Measurements from ENCODE around the gene SPG7. TPM values are rescaled to one million over a fixed set of nuclear protein-coding genes. Genes with fewer than 3 reads are reported as not detected.
A peak's percentile ranks its signal among the peaks of the same experiment; 100 is the strongest.

Gene SPG7
- total RNA-seq, 6 experiments from 2014 or later: 44.0 to 70.5 (median 57.0) TPM

DNA sequence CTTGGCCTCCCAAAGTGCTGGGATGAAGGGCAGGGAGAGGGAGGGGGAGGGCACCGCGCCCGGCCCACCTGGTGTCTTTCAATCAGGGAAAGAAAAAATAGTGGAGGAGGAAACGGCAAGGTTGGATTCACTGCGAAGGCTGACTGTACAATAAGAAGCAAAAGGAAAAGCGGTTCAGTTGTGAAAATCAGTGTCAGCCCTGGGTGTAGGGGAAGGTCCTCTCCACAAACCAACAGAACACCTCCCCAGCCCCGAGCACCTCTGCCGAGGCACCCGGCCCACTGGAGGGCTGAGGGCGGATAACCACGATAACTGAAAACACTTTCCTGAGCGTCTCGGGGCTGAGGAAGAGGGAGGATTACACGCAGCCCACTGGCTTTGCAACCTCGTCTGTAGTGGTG, 1.4 kb upstream of the SPG7 start:
- intact Hi-C loops (cut with DNase I): no loop called here

DNA sequence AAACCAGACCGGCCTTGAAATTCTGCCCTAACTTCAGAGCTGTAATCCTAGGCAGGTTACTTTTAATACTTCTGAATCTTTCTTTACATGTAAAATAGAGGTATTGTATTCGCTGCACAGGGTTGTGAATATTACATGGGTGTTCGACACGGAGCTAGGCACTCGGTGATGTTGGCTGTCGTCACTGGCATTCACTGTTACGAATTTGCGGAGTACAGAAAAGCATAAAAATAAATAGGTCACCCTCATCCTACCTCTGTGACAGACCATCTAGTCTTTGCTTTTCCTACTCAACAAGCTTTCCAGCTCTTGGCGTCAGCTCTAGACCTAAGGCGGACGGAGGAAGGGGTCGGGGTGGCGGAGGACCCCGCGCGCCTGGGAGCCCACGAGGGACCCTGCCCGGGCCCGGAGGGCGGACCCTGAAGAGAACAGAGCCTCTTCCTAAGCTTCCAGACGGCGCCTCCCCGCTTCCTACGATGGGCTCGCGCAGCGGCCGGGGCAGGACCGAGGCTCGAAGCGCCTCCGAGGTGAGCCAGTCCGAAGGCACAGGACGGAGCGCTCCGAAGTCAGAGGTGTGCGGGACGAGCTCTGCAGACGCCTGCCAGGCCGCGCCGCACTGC, 879 bp upstream of the SPG7 start:
- H3K4me1 ChIP-seq: peaks cover 2 to 35% (median 13%) of the 10 kb centered on the region in 4 donors
- H3K27me3 ChIP-seq: no peaks in the 10 kb centered on the region
- no peak for DNase-seq

More for the DNA sequence above, 1.4 kb upstream of the SPG7 start:
- 70% methylated on average over 7 of the region's 15 CpGs for WGBS (ENCODE audit: insufficient coverage, low coverage, low lambda C conversion rate, missing lambda C conversion rate)
- no peak for TF ChIP-seq POLR2A (IDR thresholded peaks at IDR 0.05)
- Histone ChIP-seq H3K4me3 (peak overlapping the region in 2 of 3 donors; percentile 59 to 89), H3K9me3 (no peaks in the 10 kb centered on the region), H3K36me3 (peaks cover 5 to 16% (median 6%) of the 10 kb centered on the region in 4 donors), H3K4me1 (peaks cover 2 to 35% (median 13%) of the 10 kb centered on the region in 4 donors), H3K27ac (peak overlapping the region in 2 of 3 donors; percentile 86 to 93), H3K27me3 (no peaks in the 10 kb centered on the region)
- no peak for DNase-seq
- ATAC-seq: no peak

DNA sequence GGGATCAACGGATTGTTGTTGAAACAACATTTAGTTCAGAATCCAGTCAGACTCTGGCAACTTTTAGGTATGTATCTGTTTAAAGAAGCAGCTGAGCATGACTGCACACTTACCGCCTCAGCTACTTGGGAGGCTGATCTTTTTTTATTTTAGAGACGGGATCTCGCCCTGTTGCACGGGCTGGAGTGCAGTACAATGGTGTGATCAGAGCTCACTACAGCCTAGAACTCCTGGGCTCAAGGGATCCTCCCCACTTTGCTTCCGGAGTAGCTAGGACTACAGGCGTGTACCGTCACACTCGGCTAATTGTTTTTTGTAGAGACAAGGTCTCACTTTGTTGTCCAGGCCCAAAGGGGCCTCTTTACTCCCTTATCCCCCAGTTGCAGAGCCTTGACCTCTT, 2.3 kb downstream of the SPG7 start:
- Histone ChIP-seq H3K36me3 (peaks cover 5 to 41% (median 12%) of the 10 kb centered on the region in 4 donors), H3K4me3 (no peak overlapping the region), H3K4me1 (peaks cover 0 to 28% (median 10%) of the 10 kb centered on the region in 4 donors), H3K27me3 (no peaks in the 10 kb centered on the region), H3K27ac (no peak overlapping the region), H3K9me3 (no peaks in the 10 kb centered on the region)
- WGBS (ENCODE audit: insufficient coverage, low coverage, low lambda C conversion rate, missing lambda C conversion rate): 92% methylated on average over 5 of the region's 9 CpGs
- ATAC-seq (no peak), DNase-seq (no peak)
- intact Hi-C loops (cut with DNase I): loop anchor here in 1 of 2 donors (10.0 kb wide), 1 partner anchor 176 kb away; no protein-coding TSS in a partner anchor
- TF ChIP-seq CTCF (IDR thresholded peaks at IDR 0.05) (no peak), POLR2A (IDR thresholded peaks at IDR 0.05) (no peak)

More for the DNA sequence above, 879 bp upstream of the SPG7 start:
- peak overlapping the region; percentile 81 to 93 (median 86) for H3K27ac ChIP-seq
- H3K9me3 ChIP-seq: no peaks in the 10 kb centered on the region
- H3K4me3 ChIP-seq: peak overlapping the region; percentile 59 to 89 (median 84)
- WGBS (ENCODE audit: insufficient coverage, low coverage, low lambda C conversion rate, missing lambda C conversion rate): 18% methylated on average over 15 of the region's 42 CpGs
- TF ChIP-seq CTCF (IDR thresholded peaks at IDR 0.05) (no peak), POLR2A (IDR thresholded peaks at IDR 0.05) (no peak)
- intact Hi-C loops (cut with DNase I): no loop called here
- ATAC-seq: peak in 3 of 4 donors; percentile 5 to 28 (median 25)
- peaks cover 5 to 21% (median 8%) of the 10 kb centered on the region in 4 donors for H3K36me3 ChIP-seq

- DNase-seq: no peak
- Histone ChIP-seq H3K4me1 (peaks cover 0 to 20% (median 4%) of the 10 kb centered on the region in 4 donors), H3K27me3 (no peaks in the 10 kb centered on the region), H3K9me3 (no peaks in the 10 kb centered on the region), H3K4me3 (no peak overlapping the region), H3K36me3 (peaks cover 5 to 48% (median 14%) of the 10 kb centered on the region in 4 donors), H3K27ac (no peak overlapping the region)
- ATAC-seq: no peak
- TF ChIP-seq CTCF (IDR thresholded peaks at IDR 0.05) (no peak), POLR2A (IDR thresholded peaks at IDR 0.05) (no peak)
- WGBS (ENCODE audit: insufficient coverage, low coverage, low lambda C conversion rate, missing lambda C conversion rate): 65% methylated on average over 8 of the region's 8 CpGs
- intact Hi-C loops (cut with DNase I): loop anchor here in 1 of 2 donors (10.0 kb wide), 1 partner anchor 177 kb away; no protein-coding TSS in a partner anchor
Measured at GRCh38 chr16:89511374-89511773, 3.2 kb downstream of the SPG7 start.

DNA sequence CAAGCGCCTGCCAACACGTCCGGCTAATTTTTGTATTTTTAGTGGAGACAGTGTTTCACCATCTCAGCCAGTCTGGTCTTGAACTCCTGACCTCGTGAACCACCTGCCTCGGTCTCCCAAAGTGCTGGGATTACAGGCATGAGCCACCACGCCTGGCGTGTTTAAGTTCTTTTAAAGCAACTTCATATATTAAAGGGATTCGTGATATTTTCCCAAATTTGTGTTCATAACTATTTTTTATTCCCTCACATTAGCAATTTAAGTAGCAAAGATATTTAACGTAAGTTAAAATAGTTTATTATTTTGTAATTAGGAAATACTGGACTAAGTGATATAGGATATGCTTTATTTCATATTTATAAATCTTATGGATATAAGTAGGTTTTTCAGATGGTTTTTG, 4.2 kb downstream of the SPG7 start:
- Histone ChIP-seq H3K27ac (no peak overlapping the region), H3K9me3 (no peaks in the 10 kb centered on the region), H3K27me3 (no peaks in the 10 kb centered on the region), H3K4me3 (no peak overlapping the region), H3K36me3 (peaks cover 5 to 49% (median 16%) of the 10 kb centered on the region in 4 donors), H3K4me1 (peaks cover 0 to 12% (median under 1%) of the 10 kb centered on the region in 4 donors)
- DNase-seq (no peak), ATAC-seq (no peak)
- TF ChIP-seq CTCF (IDR thresholded peaks at IDR 0.05) (no peak), POLR2A (IDR thresholded peaks at IDR 0.05) (no peak)
- 88% methylated on average over 7 of the region's 9 CpGs for WGBS (ENCODE audit: insufficient coverage, low coverage, low lambda C conversion rate, missing lambda C conversion rate)
- intact Hi-C loops (cut with DNase I): loop anchor here in 1 of 2 donors (10.0 kb wide), 1 partner anchor 178 kb away; no protein-coding TSS in a partner anchor

Data from right lobe of liver (tissue), 6 donors.